Mesenchymal stem cell (in vitro differentiated cells and primary cell): ENCODE data around the gene USP9X. TPM values are rescaled to one million over a fixed set of nuclear protein-coding genes. Genes with fewer than 3 reads are reported as not detected.

Source experiments
- DNase-seq: peaks from one replicate; pipeline ENCODE4 v3.0.0-alpha.2; 2013
- H2AFZ ChIP-seq: one replicate; pipeline ENCODE4 v1.6.1; 2013; ENCODE audit warnings: low read depth, mild to moderate bottlenecking, control low read depth, inconsistent platforms, low read length, moderate library complexity
- H2AK5ac ChIP-seq: 2 replicates; pipeline ENCODE4 v1.6.1; 2013; ENCODE audit warnings: low read length, moderate library complexity, mild to moderate bottlenecking, inconsistent platforms; ENCODE audit not compliant: severe bottlenecking
- H2BK120ac ChIP-seq: one replicate; pipeline ENCODE4 v1.6.1; 2013; ENCODE audit warnings: low read depth, mild to moderate bottlenecking, inconsistent platforms, low read length, moderate library complexity
- H2BK12ac ChIP-seq, 2 experiments: one replicate each; pipeline ENCODE4 v1.6.1; 2013; ENCODE audit warnings: inconsistent platforms in 2 of 2, low read length in 2 of 2, mild to moderate bottlenecking in 2 of 2, moderate library complexity in 2 of 2, control low read depth in 1 of 2
- H2BK15ac ChIP-seq: one replicate; pipeline ENCODE4 v1.6.1; 2013; ENCODE audit warnings: mild to moderate bottlenecking, low read depth, inconsistent platforms; ENCODE audit not compliant: poor library complexity, severe bottlenecking
- H2BK5ac ChIP-seq: 2 replicates; pipeline ENCODE4 v1.6.1; 2013; ENCODE audit warnings: low read depth, mild to moderate bottlenecking, low read length, control low read depth, inconsistent platforms; ENCODE audit not compliant: poor library complexity, severe bottlenecking
- H3K14ac ChIP-seq, 2 experiments: one replicate each; pipeline ENCODE4 v1.6.1; 2013; ENCODE audit warnings: inconsistent platforms in 2 of 2, low read length in 2 of 2, control low read depth in 1 of 2, mild to moderate bottlenecking in 1 of 2, moderate library complexity in 1 of 2
- H3K18ac ChIP-seq, 2 experiments: one replicate each; pipeline ENCODE4 v1.6.1; 2013; ENCODE audit warnings: inconsistent platforms in 2 of 2, low read length in 2 of 2, control low read depth in 1 of 2, low read depth in 1 of 2, mild to moderate bottlenecking in 1 of 2
- H3K23ac ChIP-seq, 2 experiments: one replicate each; pipeline ENCODE4 v1.6.1; 2013; ENCODE audit warnings: inconsistent platforms in 2 of 2, low read length in 2 of 2, mild to moderate bottlenecking in 2 of 2, moderate library complexity in 2 of 2, control low read depth in 1 of 2
- H3K27ac ChIP-seq: 2 replicates; pipeline ENCODE4 v1.5.1; 2013; ENCODE audit warnings: mild to moderate bottlenecking, moderate library complexity, low read length, control low read depth, inconsistent platforms; ENCODE audit not compliant: poor library complexity, severe bottlenecking
- H3K27me3 ChIP-seq, 2 experiments: 2 replicates each; pipeline versions ENCODE4 v1.6.1 to v1.7.0; 2013; ENCODE audit warnings: low read length in 2 of 2, mild to moderate bottlenecking in 2 of 2, moderate library complexity in 2 of 2, control low read depth in 1 of 2, inconsistent platforms in 1 of 2; ENCODE audit not compliant: control insufficient read depth in 1 of 2, insufficient read depth in 1 of 2
- H3K36me3 ChIP-seq, 2 experiments: 2 replicates each; pipeline versions ENCODE4 v1.6.1 to v1.7.0; 2013; ENCODE audit warnings: low read length in 2 of 2, control low read depth in 1 of 2, inconsistent platforms in 1 of 2, low read depth in 1 of 2, mild to moderate bottlenecking in 1 of 2; ENCODE audit not compliant: insufficient read depth in 2 of 2, control insufficient read depth in 1 of 2
- H3K4ac ChIP-seq, 2 experiments: one replicate each; pipeline ENCODE4 v1.6.1; 2013; ENCODE audit warnings: inconsistent platforms in 2 of 2, low read length in 2 of 2, mild to moderate bottlenecking in 2 of 2, moderate library complexity in 2 of 2, control low read depth in 1 of 2, low read depth in 1 of 2
- H3K4me1 ChIP-seq: 2 replicates; pipeline ENCODE4 v1.6.1; 2013; ENCODE audit warnings: low read depth, low read length, control low read depth; ENCODE audit not compliant: control insufficient read depth, insufficient read depth
- H3K4me2 ChIP-seq: 2 replicates; pipeline ENCODE4 v1.6.1; 2013; ENCODE audit warnings: low read length, mild to moderate bottlenecking, inconsistent platforms; ENCODE audit not compliant: poor library complexity, severe bottlenecking
- H3K4me3 ChIP-seq, 2 experiments: 2 replicates each; pipeline versions ENCODE4 v1.5.1 to v1.7.0; 2013; ENCODE audit warnings: low read length in 2 of 2, mild to moderate bottlenecking in 2 of 2, control low read depth in 1 of 2, low read depth in 1 of 2; ENCODE audit not compliant: insufficient read depth in 1 of 2
- H3K79me1 ChIP-seq: replicated peaks from 2 replicates; pipeline ENCODE4 v1.6.1; 2013; ENCODE audit warnings: mild to moderate bottlenecking, control low read depth, low read length, inconsistent platforms; ENCODE audit not compliant: poor library complexity, severe bottlenecking
- H3K9ac ChIP-seq: 2 replicates; pipeline ENCODE4 v1.7.0; 2013; ENCODE audit warnings: mild to moderate bottlenecking, low read length, moderate library complexity
- H3K9me3 ChIP-seq: 2 replicates; pipeline ENCODE4 v1.7.0; 2013; ENCODE audit warnings: mild to moderate bottlenecking, low read length; ENCODE audit not compliant: control insufficient read depth
- H4K8ac ChIP-seq: one replicate; pipeline ENCODE4 v1.6.1; 2013; ENCODE audit warnings: inconsistent platforms, mild to moderate bottlenecking, low read length, moderate library complexity
- H4K91ac ChIP-seq: one replicate; pipeline ENCODE4 v1.6.1; 2013; ENCODE audit warnings: mild to moderate bottlenecking, low read length, inconsistent platforms
- WGBS: methylation state at CpG from one replicate; pipeline ENCODE4 v1.1.7; 2013; ENCODE audit warnings: mixed read lengths; 5-methylcytosine and 5-hydroxymethylcytosine counted together
- polyA plus RNA-seq, 2 experiments: library from polyadenylated mRNA; stranded (reverse); fragments of 200-250 nt; gene quantifications; one replicate each; pipeline ENCODE4 v1.2.3, GENCODE V29; 2013

Gene USP9X
- 18.5 TPM for polyA plus RNA-seq (2013, experiment 1 of 2)
- 18.1 TPM for polyA plus RNA-seq (2013, experiment 2 of 2)

GRCh38 chrX:41084893-41085511 is at the start of gene USP9X:
USP9X (plus strand) TSS chrX:41085445; CDS start chrX:41123629, 38,184 bp downstream.
- Histone ChIP-seq H3K18ac (peak within 1 kb of the TSS; percentile 99), H3K36me3 (no peaks in the 10 kb centered on the region), H2BK12ac (peak within 1 kb of the TSS in 1 of 2 experiments; percentile 78), H2BK5ac (peak within 1 kb of the TSS; percentile 99), H3K27me3 (peaks cover 0 to 29% of the 10 kb centered on the region in 2 experiments), H2BK15ac (peak within 1 kb of the TSS; percentile 52), H2AFZ (no peak within 1 kb of the TSS), H3K27ac (peak within 1 kb of the TSS; percentile 100), H3K79me1 (no peaks in the 10 kb centered on the region), H2AK5ac (peak within 1 kb of the TSS; percentile 94), H3K9ac (peak within 1 kb of the TSS; percentile 100), H3K9me3 (no peaks in the 10 kb centered on the region), H3K14ac (peak within 1 kb of the TSS in 1 of 2 experiments; percentile 93), H4K91ac (peak within 1 kb of the TSS; percentile 99), H3K4ac (peak within 1 kb of the TSS; percentile 92 to 94), H4K8ac (peak within 1 kb of the TSS; percentile 99), H3K4me2 (peak within 1 kb of the TSS; percentile 78), H3K4me3 (peak within 1 kb of the TSS; percentile 79 to 93), H3K23ac (peak within 1 kb of the TSS in 1 of 2 experiments; percentile 89), H3K4me1 (peaks cover 1% of the 10 kb centered on the region), H2BK120ac (peak within 1 kb of the TSS; percentile 79)
- 0% methylated on average over 5 of the region's 61 CpGs for WGBS
- peak; percentile 88 for DNase-seq

DNA sequence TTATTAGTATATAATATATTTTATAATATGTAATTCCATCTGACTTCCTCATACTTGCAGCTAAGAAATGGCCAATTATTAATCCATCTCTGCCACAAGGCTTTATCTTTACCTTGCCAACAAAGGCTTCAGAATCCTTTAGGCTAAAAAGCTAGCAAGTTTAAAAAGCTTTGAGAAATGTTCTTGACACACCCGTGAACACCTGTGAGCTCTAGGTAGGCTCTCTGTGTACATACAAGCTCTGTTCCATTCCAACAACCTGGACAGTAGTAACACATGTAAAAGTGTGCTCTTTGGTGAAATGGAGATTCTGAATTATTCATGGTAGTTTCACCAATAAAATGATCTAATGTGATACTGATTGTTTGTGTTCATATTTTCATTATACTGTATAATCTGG is 49.7 kb upstream of the USP9X start:
- Histone ChIP-seq H3K79me1 (no peaks in the 10 kb centered on the region), H2BK120ac (no peak overlapping the region), H3K4me2 (no peak overlapping the region), H3K4me3 (no peak overlapping the region), H2BK12ac (no peak overlapping the region), H3K9ac (no peak overlapping the region), H2BK15ac (no peak overlapping the region), H2AFZ (no peak overlapping the region), H3K36me3 (no peaks in the 10 kb centered on the region), H3K18ac (no peak overlapping the region), H2AK5ac (no peak overlapping the region), H3K14ac (no peak overlapping the region), H3K4ac (no peak overlapping the region), H4K91ac (no peak overlapping the region), H3K4me1 (no peaks in the 10 kb centered on the region), H3K27ac (no peak overlapping the region), H2BK5ac (no peak overlapping the region), H3K23ac (no peak overlapping the region), H4K8ac (no peak overlapping the region), H3K27me3 (peaks cover 0 to 14% of the 10 kb centered on the region in 2 experiments), H3K9me3 (no peaks in the 10 kb centered on the region)
- 75% methylated on average over 1 of the region's 1 CpG for WGBS
- no peak for DNase-seq

- Histone ChIP-seq H3K27me3 (peaks cover 0 to 11% of the 10 kb centered on the region in 2 experiments), H2AFZ (no peak overlapping the region), H3K9ac (no peak overlapping the region), H4K8ac (no peak overlapping the region), H3K4me3 (no peak overlapping the region), H2BK120ac (no peak overlapping the region), H3K14ac (no peak overlapping the region), H3K27ac (no peak overlapping the region), H3K4ac (no peak overlapping the region), H2AK5ac (no peak overlapping the region), H2BK5ac (no peak overlapping the region), H2BK12ac (no peak overlapping the region), H3K18ac (no peak overlapping the region), H3K79me1 (no peaks in the 10 kb centered on the region), H2BK15ac (no peak overlapping the region), H3K36me3 (no peaks in the 10 kb centered on the region), H3K4me2 (no peak overlapping the region), H4K91ac (no peak overlapping the region), H3K23ac (no peak overlapping the region), H3K9me3 (no peaks in the 10 kb centered on the region), H3K4me1 (no peaks in the 10 kb centered on the region)
- WGBS, result 98% methylated on average over 6 of the region's 9 CpGs
- DNase-seq, result no peak
These were observed 48.4 kb upstream of the USP9X start for GRCh38 chrX:41036668-41037326.

- Histone ChIP-seq H3K4me2 (no peak overlapping the region), H3K9me3 (no peaks in the 10 kb centered on the region), H2BK12ac (no peak overlapping the region), H2BK15ac (no peak overlapping the region), H3K4me3 (no peak overlapping the region), H2AK5ac (no peak overlapping the region), H2BK5ac (no peak overlapping the region), H3K4me1 (no peaks in the 10 kb centered on the region), H2BK120ac (no peak overlapping the region), H3K4ac (no peak overlapping the region), H3K36me3 (no peaks in the 10 kb centered on the region), H3K79me1 (no peaks in the 10 kb centered on the region), H3K9ac (no peak overlapping the region), H3K14ac (no peak overlapping the region), H3K18ac (no peak overlapping the region), H3K23ac (no peak overlapping the region), H4K8ac (no peak overlapping the region), H3K27me3 (peaks cover 0 to 26% of the 10 kb centered on the region in 2 experiments), H4K91ac (no peak overlapping the region), H3K27ac (no peak overlapping the region), H2AFZ (no peak overlapping the region)
- WGBS, result 83% methylated on average over 4 of the region's 6 CpGs
- DNase-seq, result no peak
These were observed 42.0 kb upstream of the USP9X start for GRCh38 chrX:41043196-41043595.
